Upper lobe of right lung (tissue), 1 donor: Measurements from ENCODE around the gene OR2S2. TPM values are rescaled to one million over a fixed set of nuclear protein-coding genes. Genes with fewer than 3 reads are reported as not detected.
A peak's percentile ranks its signal among the peaks of the same experiment; 100 is the strongest.

ENCODE experiments used
- ATAC-seq: fragments of 200-7000 bp; cut with Tn5 transposase; one replicate; pipeline ENCODE4 v1.9.1; 2020; ENCODE audit warnings: mild to moderate bottlenecking, moderate library complexity
- DNase-seq: peaks from one replicate; pipeline ENCODE4 v3.0.0-alpha.2; 2020
- H3K27ac ChIP-seq: fragments of 200-600 bp; one replicate; pipeline ENCODE4 v1.8.0; 2022
- H3K27me3 ChIP-seq: fragments of 200-600 bp; one replicate; pipeline ENCODE4 v1.8.0; 2022; ENCODE audit warnings: mild to moderate bottlenecking
- H3K36me3 ChIP-seq: fragments of 200-600 bp; one replicate; pipeline ENCODE4 v1.8.0; 2022
- H3K4me1 ChIP-seq: fragments of 200-600 bp; one replicate; pipeline ENCODE4 v1.8.0; 2022
- H3K4me3 ChIP-seq: fragments of 200-600 bp; one replicate; pipeline ENCODE4 v1.8.0; 2022; ENCODE audit warnings: mild to moderate bottlenecking
- H3K9me3 ChIP-seq: fragments of 200-600 bp; one replicate; pipeline ENCODE4 v1.8.0; 2022
- CTCF ChIP-seq: fragments of 200-600 bp; IDR thresholded peaks from one replicate; pipeline ENCODE4 v1.8.0; 2022; ENCODE audit warnings: antibody characterized with exemption
- intact Hi-C: fragments of 100-400 bp; cut with DNase I; formaldehyde crosslinking; loops from one replicate; pipeline ENCODE4 v1.11.0; 2022
- total RNA-seq: library from RNA; stranded (reverse); fragmentation: NEBNext Ultra II Directional; extraction: Animal tissue kit (Norgen Biotek cat#: 25700); gene quantifications from one replicate; pipeline ENCODE4 v1.2.1, GENCODE V29; 2021
- donor health status: DM: no; HTN: yes; CAD: no; lungs with severe emphysema.

Gene OR2S2
- total RNA-seq, 1 donor from 2014 or later: not detected

GRCh38 chr9:35956651-35957050, 1.3 kb downstream of the OR2S2 start:
- intact Hi-C loops: loop anchor here (5.0 kb wide), 1 partner anchor 66 kb away; no protein-coding TSS in a partner anchor
- ATAC-seq: no peak
- no peaks in the 10 kb centered on the region for H3K27me3 ChIP-seq
- no peak overlapping the region for H3K27ac ChIP-seq
- H3K4me1 ChIP-seq: no peaks in the 10 kb centered on the region
- no peak for DNase-seq
- no peaks in the 10 kb centered on the region for H3K36me3 ChIP-seq
- no peaks in the 10 kb centered on the region for H3K9me3 ChIP-seq
- H3K4me3 ChIP-seq: no peak overlapping the region
- TF ChIP-seq CTCF: no peak

- Histone ChIP-seq H3K9me3 (no peaks in the 10 kb centered on the region), H3K27me3 (no peaks in the 10 kb centered on the region), H3K27ac (no peak overlapping the region), H3K36me3 (no peaks in the 10 kb centered on the region), H3K4me1 (peaks cover 3% of the 10 kb centered on the region), H3K4me3 (no peak overlapping the region)
- TF ChIP-seq CTCF: peak; percentile 89
- ATAC-seq (peak; percentile 94), DNase-seq (no peak)
- intact Hi-C loops: loop anchor here (5.0 kb wide), 1 partner anchor 67 kb away; no protein-coding TSS in a partner anchor
Observed at GRCh38 chr9:35954942-35955546, 2.9 kb downstream of the OR2S2 start.

DNA sequence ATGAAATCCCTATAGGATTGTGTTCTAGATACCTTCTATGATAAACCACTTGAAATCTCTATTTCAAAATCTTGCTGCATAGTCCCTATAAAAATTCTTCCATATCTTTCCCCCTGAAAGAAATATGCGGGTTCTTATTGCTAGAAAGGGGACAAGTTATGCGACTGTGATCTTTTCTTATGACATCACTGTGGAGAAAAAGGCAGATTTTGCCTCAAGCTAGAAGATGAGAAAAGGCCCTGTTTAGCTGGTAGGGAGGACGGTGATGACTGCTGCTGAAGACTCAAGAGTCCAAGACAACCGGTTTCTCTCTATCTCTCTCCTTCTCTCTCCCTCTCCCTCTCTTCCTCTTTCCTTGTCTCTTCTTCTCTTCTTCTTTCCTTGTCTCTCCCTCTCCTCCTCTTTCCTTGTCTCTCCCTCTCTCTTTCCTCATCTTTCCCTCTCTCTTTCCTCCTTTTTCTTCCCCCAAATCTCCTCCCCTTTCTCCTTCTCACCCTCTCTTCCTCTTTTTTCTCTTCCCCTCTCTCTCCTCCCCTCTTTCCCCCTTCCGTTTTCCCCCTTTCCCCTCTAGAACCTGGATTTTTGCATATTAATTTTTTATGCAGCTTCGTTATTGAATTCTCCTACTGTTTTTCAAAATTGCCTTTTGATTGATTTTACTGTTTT, 5.3 kb downstream of the OR2S2 start:
- Histone ChIP-seq H3K4me3 (no peak overlapping the region), H3K27ac (peak overlapping the region; percentile 44), H3K9me3 (no peaks in the 10 kb centered on the region), H3K27me3 (no peaks in the 10 kb centered on the region), H3K4me1 (peaks cover 19% of the 10 kb centered on the region), H3K36me3 (no peaks in the 10 kb centered on the region)
- DNase-seq (no peak), ATAC-seq (no peak)
- intact Hi-C loops: no loop called here
- no peak for TF ChIP-seq CTCF

- peak overlapping the region; percentile 44 for H3K27ac ChIP-seq
- intact Hi-C loops: no loop called here
- no peak for DNase-seq
- ATAC-seq: peak; percentile 44
- no peaks in the 10 kb centered on the region for H3K9me3 ChIP-seq
- no peak overlapping the region for H3K4me3 ChIP-seq
- peaks cover 19% of the 10 kb centered on the region for H3K4me1 ChIP-seq
- no peaks in the 10 kb centered on the region for H3K36me3 ChIP-seq
- H3K27me3 ChIP-seq: no peaks in the 10 kb centered on the region
- TF ChIP-seq CTCF: no peak
Observed at GRCh38 chr9:35951736-35952135, 6.2 kb downstream of the OR2S2 start.

DNA sequence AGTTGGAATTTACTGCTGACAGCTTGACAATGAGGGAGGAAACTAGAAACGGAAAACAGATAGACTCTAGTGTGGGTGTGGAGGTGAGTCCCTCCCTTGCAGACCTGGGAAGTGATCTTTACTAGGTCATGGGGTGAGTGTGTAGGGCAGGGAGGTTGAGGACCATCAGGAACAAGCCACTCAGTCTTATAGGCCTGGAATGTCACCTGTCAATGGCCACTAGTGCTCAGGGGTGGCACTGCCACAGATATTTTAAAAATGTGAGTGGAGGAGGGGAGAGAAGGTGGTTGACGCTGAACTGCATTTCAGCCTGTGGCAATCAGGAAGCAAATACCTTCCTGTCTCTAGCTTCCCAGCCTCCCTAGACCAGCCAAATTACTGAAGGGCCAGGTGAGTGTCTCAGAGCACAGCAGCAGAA, 9.0 kb downstream of the OR2S2 start:
- Histone ChIP-seq H3K27ac (peak overlapping the region; percentile 55), H3K4me3 (no peak overlapping the region), H3K27me3 (no peaks in the 10 kb centered on the region), H3K4me1 (peaks cover 28% of the 10 kb centered on the region), H3K9me3 (no peaks in the 10 kb centered on the region), H3K36me3 (no peaks in the 10 kb centered on the region)
- intact Hi-C loops: loop anchor here (5.0 kb wide), 1 partner anchor 42 kb away; the partner anchor contains the start of genes HRCT1 and SPAAR
- peak; percentile 5 for TF ChIP-seq CTCF
- no peak for DNase-seq
- peak; percentile 90 for ATAC-seq
